ENCODE results near the gene IDE. TPM values are rescaled to one million over a fixed set of nuclear protein-coding genes. Genes with fewer than 3 reads are reported as not detected.

IDE gene
- total and polyA plus RNA-seq, 9 of the 15 experiments (the other 6 are each of a cell fraction or from before 2014, with no cell fraction given) = 10.2 to 50.6 (median 33.2) TPM

GRCh38 chr10:92573798-92574547 is at the start of gene IDE (continued):
- peak; percentile 45; the same call in 1 of the 2 replicates for TF ChIP-seq CUX1 (CRISPR knock-in tag; IDR thresholded peaks at IDR 0.05)
- TF ChIP-seq RBM39 (optimal IDR thresholded peaks at IDR 0.05; ENCODE audit: low read depth, low read length) = no peak
- TF ChIP-seq SMARCA5 (IDR thresholded peaks at IDR 0.05) = peak; percentile 38; the same call in 1 of the 2 replicates
- peak; percentile 97 for TF ChIP-seq POLR2G (IDR thresholded peaks at IDR 0.05; ENCODE audit: low read depth, low read length)
- peak; percentile 88 for TF ChIP-seq ZBTB2 (IDR thresholded peaks at IDR 0.05)
- peak; percentile 24 to 73; a peak in 2 of 4 replicates for TF ChIP-seq NONO (IDR thresholded peaks at IDR 0.05; ENCODE audit: low read depth in 2 of 2, low read length in 1 of 2)
- peak; percentile 41 to 45; a peak in 1 of 4 replicates for TF ChIP-seq SIN3A (IDR thresholded peaks at IDR 0.05; ENCODE audit: borderline replicate concordance in 2 of 2, control insufficient read depth in 1 of 2, low read depth in 2 of 2, low read length in 2 of 2)
- peak; percentile 61 for TF ChIP-seq GABPB1 (CRISPR knock-in tag; IDR thresholded peaks at IDR 0.05)
- TF ChIP-seq E2F5 (CRISPR knock-in tag; IDR thresholded peaks at IDR 0.05) = no peak
- TF ChIP-seq MEF2A (IDR thresholded peaks at IDR 0.05; ENCODE audit: control insufficient read depth, low read depth, low read length) = no peak
- no peak for TF ChIP-seq SRSF9 (IDR thresholded peaks at IDR 0.05; ENCODE audit: borderline replicate concordance, low read depth, low read length)
- peak; percentile 72 for TF ChIP-seq KDM5B (IDR thresholded peaks at IDR 0.05; ENCODE audit: insufficient replicate concordance, low read depth, low read length)
- 0 out of 2 replicates have a peak, but pooled peaks have one; percentile 27 for TF ChIP-seq GMEB1 (CRISPR knock-in tag; IDR thresholded peaks at IDR 0.05)

Measured in K562 (cell line).